COLO668 (cell line): Measurements from ENCODE around the gene ANKRD36.
"Not testable (repeated sequence)": the region's sequence is repeated elsewhere in the genome, so short reads cannot be mapped to it uniquely, and the experiment has no call there.

Experiments
- DNase-seq: peaks from one replicate; lab custom pipeline; 2025; ENCODE audit not compliant: unreplicated experiment; lab: John Stamatoyannopoulos, UW

The ANKRD36 gene

GRCh38 chr2:97112320-97113049 lies 468 bp upstream of the ANKRD36 start:
- not testable (repeated sequence) for DNase-seq

GRCh38 chr2:97113882-97114255 lies 916 bp downstream of the ANKRD36 start:
- DNase-seq = not testable (repeated sequence)

DNA sequence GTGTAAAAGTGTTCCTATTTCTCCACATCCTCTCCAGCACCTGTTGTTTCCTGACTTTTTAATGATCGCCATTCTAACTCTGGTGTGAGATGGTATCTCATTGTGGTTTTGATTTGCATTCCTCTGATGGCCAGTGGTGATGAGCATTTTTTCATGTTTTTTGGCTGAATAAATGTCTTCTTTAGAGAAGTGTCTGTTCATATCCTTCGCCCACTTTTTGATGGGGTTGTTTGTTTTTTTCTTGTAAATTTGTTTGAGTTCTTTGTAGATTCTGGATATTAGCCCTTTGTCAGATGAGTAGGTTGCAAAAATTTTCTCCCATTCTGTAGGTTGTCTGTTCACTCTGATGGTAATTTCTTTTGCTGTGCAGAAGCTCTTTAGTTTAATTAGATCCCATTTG lies 16.1 kb downstream of the ANKRD36 start:
- DNase-seq = not testable (repeated sequence)

- not testable (repeated sequence) for DNase-seq
These were observed 31.1 kb downstream of the ANKRD36 start for GRCh38 chr2:97144016-97144415.

GRCh38 chr2:97166548-97166947 lies 53.6 kb downstream of the ANKRD36 start:
- DNase-seq = not testable (repeated sequence)

GRCh38 chr2:97167938-97168337 lies 55.0 kb downstream of the ANKRD36 start:
- not testable (repeated sequence) for DNase-seq

- DNase-seq = not testable (repeated sequence)
These were observed 55.6 kb downstream of the ANKRD36 start for GRCh38 chr2:97168583-97168982.

GRCh38 chr2:97180391-97180790 lies 67.4 kb downstream of the ANKRD36 start:
- not testable (repeated sequence) for DNase-seq

GRCh38 chr2:97195349-97195748 lies 82.4 kb downstream of the ANKRD36 start:
- not testable (repeated sequence) for DNase-seq

DNA sequence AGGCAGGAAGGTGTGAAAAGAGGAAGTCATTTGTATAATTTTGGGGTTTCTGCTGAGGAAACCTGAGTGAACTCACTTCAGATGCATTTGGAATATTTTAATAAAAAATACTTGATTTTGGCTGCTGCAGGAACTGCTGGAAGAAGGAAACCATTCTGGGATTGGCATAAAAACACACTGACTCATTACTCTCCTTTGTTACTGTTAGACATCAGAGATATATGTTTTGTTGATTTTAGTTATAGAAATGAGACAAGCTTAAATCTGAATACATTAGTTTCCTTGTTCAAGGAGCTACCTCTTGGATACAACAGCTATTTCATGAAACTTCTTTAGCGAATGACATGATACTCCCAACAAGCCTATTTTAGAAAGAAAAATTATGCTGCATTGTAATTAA lies 84.3 kb downstream of the ANKRD36 start:
- DNase-seq = not testable (repeated sequence)

- DNase-seq = not testable (repeated sequence)
These were observed 87.9 kb downstream of the ANKRD36 start for GRCh38 chr2:97200887-97201286.

GRCh38 chr2:97202643-97203250 lies 89.8 kb downstream of the ANKRD36 start:
- DNase-seq = not testable (repeated sequence)

DNA sequence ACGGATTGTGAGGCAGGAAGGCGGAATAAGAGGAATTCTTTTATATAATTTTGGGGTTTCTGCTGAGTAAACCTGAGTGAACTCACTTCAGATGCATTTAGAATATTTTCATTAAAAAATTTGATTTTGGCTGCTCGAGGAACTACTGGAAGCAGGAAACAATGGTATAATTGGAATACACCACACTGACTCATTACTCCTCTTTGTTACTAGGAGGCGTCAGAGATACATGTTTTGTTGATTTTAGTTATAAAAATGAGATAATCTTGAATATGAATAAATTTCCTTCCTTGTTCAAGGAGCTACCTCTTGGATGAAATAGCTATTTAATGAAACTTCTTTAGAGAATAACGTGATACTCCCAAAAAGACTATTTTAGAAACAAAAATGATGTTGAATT lies 97.4 kb downstream of the ANKRD36 start:
- DNase-seq = no peak

DNA sequence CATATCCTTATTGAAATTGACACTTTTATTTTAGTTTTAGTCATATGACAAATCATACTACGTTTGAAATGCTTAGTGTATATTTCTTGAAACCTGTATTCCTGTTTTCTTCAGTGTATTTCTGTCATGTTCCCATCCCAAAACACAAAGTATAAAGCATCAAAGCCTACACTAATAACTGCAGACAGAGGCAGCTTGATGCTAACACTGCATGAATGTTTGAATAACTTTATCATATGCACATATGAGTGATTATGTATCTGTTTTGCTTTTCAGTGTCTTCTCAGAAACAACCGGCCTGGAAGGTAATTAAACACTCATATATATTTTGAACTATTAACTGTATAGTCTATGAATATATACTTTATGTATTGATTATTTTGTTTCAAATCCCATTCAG lies 102.1 kb downstream of the ANKRD36 start:
- DNase-seq = not testable (repeated sequence)

DNA sequence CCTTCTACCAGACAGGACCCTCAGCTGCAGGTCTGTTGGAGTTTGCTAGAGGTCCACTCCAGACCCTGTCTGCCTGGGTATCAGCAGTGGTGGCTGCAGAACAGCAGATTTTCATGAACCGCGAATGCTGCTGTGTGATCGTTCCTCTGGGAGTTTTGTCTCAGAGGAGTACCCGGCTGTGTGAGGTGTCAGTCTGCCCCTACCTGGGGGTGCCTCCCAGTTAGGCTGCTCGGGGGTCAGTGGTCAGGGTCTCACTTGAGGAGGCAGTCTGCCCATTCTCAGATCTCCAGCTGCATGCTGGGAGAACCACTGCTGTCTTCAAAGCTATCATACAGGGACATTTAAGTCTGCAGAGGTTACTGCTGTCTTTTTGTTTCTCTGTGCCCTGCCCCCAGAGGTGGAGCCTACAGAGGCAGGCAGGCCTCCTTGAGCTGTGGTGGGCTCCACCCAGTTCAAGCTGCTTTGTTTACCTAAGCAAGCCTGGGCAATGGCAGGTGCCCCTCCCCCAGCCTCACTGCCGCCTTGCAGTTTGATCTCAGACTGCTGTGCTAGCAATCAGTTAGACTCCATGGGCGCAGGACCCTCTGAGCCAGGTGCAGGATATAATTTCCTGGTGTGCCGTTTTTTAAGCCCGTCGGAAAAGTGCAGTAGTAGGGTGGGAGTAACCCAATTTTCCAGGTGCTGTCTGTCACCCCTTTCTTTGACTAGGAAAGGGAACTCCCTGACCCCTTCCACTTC lies 118.1 kb downstream of the ANKRD36 start:
- not testable (repeated sequence) for DNase-seq

DNA sequence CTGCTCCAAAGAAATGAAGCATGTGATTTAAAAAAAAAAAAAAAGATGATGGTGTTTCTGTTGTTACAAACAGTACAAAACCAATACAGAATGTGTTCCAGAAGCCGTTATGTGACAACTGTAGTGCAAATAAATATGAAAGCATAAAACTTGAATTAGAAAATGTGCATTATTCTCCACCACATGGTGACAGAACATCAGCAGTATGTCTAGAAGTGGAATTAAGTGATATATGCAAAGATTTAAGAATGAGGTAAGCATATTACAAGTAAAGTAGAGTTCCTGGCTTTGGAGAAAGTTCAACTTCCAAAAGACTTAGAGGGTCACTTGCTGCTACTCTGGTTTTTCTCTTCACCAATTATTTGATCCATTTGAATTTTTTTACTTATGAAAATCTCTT lies 120.0 kb downstream of the ANKRD36 start:
- DNase-seq = not testable (repeated sequence)

DNA sequence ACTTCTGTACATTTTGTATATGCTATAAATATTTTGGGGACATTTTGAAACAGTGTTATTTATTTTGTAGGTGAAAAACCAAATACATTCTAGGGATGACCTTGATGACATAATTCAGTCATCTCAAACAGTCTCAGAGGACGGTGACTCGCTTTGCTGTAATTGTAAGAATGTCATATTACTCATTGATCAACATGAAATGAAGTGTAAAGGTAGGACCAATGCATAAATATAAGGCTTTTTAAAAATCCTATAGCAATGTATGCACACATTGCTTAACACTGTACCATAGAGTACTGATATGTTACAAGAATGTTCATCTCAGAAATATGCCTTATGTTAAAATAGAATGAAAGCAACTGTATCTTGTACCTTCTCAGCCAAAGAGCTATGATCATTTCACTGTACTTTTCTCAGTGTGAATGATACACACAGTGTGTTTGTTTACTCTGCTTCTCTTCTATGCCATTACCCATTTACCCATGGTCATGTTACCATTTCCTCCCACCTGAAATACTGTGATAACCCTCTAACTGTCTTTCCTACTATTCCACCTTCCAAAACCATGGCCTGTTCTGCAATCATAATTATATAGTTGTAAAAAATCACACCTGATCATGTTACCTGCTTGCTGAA lies 120.8 kb downstream of the ANKRD36 start:
- not testable (repeated sequence) for DNase-seq

GRCh38 chr2:97261192-97261591 lies 148.2 kb downstream of the ANKRD36 start:
- not testable (repeated sequence) for DNase-seq

GRCh38 chr2:97266449-97266848 lies 153.5 kb downstream of the ANKRD36 start:
- not testable (repeated sequence) for DNase-seq

DNA sequence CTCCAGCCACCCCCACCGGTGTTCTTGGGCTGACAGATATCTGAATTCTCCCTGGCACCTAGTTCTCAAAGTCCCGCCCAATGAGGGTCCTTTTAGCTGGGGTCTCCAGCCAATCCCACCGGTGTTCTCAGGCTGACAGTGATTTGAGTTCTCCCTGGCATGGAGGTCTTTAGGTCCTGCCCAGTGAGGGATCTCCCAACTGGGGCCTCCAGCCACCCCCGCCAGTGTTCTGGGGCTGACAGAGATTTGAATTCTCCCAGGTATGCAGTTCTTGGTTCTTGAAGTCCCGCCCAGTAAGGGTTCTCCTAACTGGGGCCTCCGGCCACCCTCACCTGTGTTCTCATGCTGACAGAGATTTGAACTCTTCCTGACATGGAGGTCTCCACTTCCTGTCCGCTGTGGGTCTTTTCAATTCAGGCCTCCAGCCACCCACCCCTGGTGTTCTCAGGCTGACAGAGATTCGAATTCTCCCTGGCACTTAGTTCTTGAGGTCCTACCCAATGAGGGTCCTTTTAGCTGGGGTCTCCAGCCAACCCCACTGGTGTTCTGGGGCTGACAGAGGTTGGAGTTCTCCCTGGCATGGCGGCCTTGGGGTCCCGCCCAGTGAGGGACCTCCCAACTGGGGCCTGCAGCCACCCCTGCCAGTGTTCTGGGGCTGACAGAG lies 154.6 kb downstream of the ANKRD36 start:
- DNase-seq = no peak

DNA sequence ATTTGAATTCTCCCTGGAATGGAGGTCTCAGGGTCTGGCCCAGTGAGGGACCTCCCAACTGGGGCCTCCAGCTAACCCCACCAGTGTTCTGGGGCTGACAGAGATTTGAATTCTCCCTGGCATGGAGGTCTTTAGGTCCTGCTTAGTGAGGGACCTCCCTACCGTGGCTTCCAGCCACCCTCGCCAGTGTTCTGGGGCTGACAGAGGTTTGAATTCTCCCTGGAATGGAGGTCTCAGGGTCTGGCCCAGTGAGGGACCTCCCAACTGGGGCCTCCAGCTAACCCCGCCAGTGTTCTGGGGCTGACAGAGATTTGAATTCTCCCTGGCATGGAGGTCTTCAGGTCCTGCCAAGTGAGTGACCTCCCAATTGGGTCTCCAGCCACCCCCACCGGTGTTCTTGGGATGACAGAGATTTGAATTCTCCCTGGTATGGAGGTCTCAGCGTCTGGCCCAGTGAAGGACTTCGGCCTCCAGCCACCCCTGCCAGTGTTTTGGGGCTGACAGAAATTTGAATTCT lies 155.2 kb downstream of the ANKRD36 start:
- DNase-seq = not testable (repeated sequence)
